Measurements from ENCODE around the gene MVB12B.

- no peak for TF ChIP-seq EZH2 (IDR thresholded peaks at IDR 0.05; ENCODE audit: borderline replicate concordance, insufficient read depth, low read length, poor library complexity, severe bottlenecking)
- TF ChIP-seq SMC3 (conservative IDR thresholded peaks at IDR 0.05; ENCODE audit: poor library complexity), result no peak
- no peak for TF ChIP-seq CTCF (IDR thresholded peaks at IDR 0.05; ENCODE audit: poor library complexity, severe bottlenecking)
Observed at GRCh38 chr9:126365780-126366179, 39.2 kb downstream of the MVB12B start.
